HG02642 (cell line): ENCODE results near the gene DRAP1.

Experiments
- ATAC-seq: cut with Tn5 transposase; IDR thresholded peaks from one replicate; pipeline ENCODE4 v1.9.1; 2021; ENCODE audit warnings: mild to moderate bottlenecking; ENCODE audit not compliant: unreplicated experiment, poor library complexity

DRAP1 gene, protein sequence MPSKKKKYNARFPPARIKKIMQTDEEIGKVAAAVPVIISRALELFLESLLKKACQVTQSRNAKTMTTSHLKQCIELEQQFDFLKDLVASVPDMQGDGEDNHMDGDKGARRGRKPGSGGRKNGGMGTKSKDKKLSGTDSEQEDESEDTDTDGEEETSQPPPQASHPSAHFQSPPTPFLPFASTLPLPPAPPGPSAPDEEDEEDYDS

DNA sequence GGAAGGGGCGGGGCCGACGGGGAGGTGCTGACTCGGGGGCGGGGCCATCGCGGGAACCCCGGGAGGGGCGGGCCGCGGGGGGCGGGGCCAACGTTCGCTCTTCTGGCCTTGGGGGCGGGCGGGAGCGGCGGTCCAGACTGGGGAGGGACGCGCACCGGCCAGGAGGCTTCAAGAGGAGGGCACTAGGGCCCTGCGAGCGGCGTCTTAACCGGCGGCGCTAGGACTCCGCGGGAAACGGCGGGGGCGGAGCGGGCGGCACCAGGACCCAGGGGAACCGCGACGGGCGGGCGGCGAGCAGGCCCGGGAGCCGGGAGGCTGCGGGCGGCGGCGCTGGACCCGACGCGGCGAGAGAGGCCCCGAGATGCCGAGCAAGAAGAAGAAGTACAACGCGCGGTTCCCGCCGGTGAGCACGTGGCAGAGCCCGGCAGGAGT, at the start of gene DRAP1:
TSS of gene DRAP1 (plus strand) at position 286 of the 432 bp plus-strand sequence. CDS start at position 362, 76 bp downstream.
- peak; percentile 84 for ATAC-seq

DNA sequence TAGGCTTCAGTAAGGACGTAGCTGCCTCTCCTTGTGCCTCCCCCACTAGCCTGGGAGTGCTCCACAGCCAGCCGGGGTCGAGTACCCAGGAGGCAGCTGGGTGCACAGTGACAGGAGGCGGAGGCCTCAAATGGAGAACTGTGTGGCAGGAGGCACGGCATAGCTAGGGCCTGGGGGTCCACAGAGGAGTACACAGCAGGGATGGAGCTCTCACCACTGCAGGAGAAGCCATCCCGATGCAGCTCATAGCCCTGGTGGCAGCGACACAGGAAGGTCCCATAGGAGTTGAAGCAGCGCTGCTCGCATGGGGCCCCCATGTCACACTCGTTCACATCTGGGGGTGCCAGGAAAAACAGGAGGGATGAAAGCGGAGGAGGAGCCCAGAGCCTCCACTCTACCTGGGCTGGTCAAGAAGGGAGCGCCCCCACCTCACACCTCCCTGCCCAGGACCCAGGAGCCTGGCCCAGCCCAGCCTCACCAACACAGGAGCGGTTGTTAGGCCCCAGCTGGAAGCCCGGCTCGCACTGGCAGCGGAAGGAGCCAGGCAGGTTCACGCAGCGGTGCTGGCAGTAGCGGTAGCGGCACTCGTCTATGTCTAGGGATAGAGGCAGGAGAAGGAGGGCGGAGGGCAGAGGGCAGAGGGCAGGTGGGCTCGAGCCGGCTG, 49.5 kb upstream of the DRAP1 start:
- ATAC-seq, result no peak

- no peak for ATAC-seq
These were observed 48.9 kb upstream of the DRAP1 start for GRCh38 chr11:65870307-65870658.

- no peak for ATAC-seq
These were observed 48.2 kb upstream of the DRAP1 start for GRCh38 chr11:65870706-65871681.

- no peak for ATAC-seq
These were observed 47.2 kb upstream of the DRAP1 start for GRCh38 chr11:65871811-65872548.

- ATAC-seq, result no peak
These were observed 46.5 kb upstream of the DRAP1 start, which contains the start of gene EFEMP2 for GRCh38 chr11:65872586-65873317. EFEMP2 (minus strand) TSS chr11:65872800; CDS start chr11:65872354, 446 bp downstream.

- peak; percentile 86 for ATAC-seq
These were observed 45.7 kb upstream of the DRAP1 start for GRCh38 chr11:65873318-65874156.

GRCh38 chr11:65879617-65880016, 39.6 kb upstream of the DRAP1 start, which contains the start of gene CTSW:
CTSW (plus strand) TSS chr11:65879837; CDS start chr11:65879855, 18 bp downstream.
- ATAC-seq, result no peak

DNA sequence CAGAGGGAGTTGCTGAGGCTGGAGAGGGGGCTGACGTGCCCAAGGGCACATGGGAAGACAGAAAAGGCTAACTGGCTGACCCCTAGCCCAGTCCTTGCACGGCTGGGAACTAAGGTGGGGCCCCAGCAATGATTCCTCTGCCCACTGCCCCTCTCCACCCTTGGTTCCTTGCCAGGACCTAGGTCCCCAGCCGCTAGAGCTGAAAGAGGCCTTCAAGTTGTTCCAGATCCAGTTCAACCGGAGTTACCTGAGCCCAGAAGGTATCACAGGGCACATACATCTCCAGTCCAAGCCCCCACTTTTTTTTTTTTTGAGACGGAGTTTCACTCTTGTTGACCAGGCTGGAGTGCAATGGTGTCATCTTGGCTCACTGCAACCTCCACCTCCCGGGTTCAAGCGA, 39.2 kb upstream of the DRAP1 start:
- ATAC-seq, result no peak

GRCh38 chr11:65880844-65881421, 38.3 kb upstream of the DRAP1 start:
- ATAC-seq, result no peak

GRCh38 chr11:65882120-65883057, 36.8 kb upstream of the DRAP1 start:
- ATAC-seq, result no peak

DNA sequence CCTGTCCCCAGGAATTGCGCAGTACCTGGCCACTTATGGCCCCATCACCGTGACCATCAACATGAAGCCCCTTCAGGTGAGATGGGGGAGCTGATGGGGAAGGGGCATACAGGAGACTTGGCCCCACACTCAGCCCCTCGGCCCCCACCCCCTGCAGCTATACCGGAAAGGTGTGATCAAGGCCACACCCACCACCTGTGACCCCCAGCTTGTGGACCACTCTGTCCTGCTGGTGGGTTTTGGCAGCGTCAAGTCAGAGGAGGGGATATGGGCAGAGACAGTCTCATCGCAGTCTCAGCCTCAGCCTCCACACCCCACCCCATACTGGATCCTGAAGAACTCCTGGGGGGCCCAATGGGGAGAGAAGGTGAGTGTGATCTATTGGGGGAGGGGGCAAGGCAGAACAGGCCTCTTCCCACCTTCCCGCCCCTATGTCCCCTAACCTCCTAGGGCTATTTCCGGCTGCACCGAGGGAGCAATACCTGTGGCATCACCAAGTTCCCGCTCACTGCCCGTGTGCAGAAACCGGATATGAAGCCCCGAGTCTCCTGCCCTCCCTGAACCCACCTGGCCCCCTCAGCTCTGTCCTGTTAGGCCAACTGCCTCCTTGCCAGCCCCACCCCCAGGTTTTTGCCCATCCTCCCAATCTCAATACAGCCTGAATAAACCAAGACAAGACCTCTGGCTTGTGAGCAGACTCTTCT, 36.0 kb upstream of the DRAP1 start:
- ATAC-seq, result no peak

GRCh38 chr11:65883786-65884715, 35.2 kb upstream of the DRAP1 start:
- ATAC-seq, result no peak

- no peak for ATAC-seq
These were observed 34.5 kb upstream of the DRAP1 start for GRCh38 chr11:65884716-65885092.

GRCh38 chr11:65885231-65885630, 34.0 kb upstream of the DRAP1 start:
- no peak for ATAC-seq
